Chondrocyte (in vitro differentiated cells): Measurements from ENCODE around the gene AP5B1. TPM values are rescaled to one million over a fixed set of nuclear protein-coding genes. Genes with fewer than 3 reads are reported as not detected.
"Not testable (repeated sequence)": the region's sequence is repeated elsewhere in the genome, so short reads cannot be mapped to it uniquely, and the experiment has no call there.

Source experiments
- DNase-seq: peaks from one replicate; pipeline ENCODE4 v3.0.0; 2021; ENCODE audit warnings: mixed read lengths, low spot score
- H3K27ac Mint-ChIP-seq: one replicate; pipeline ENCODE4 v1.8.0; 2021; ENCODE audit warnings: mild to moderate bottlenecking, moderate library complexity, mixed read lengths; ENCODE audit not compliant: unreplicated experiment
- H3K27me3 Mint-ChIP-seq: 2 replicates; pipeline ENCODE4 v1.8.0; 2021; ENCODE audit warnings: low read depth, mixed read lengths
- H3K36me3 Mint-ChIP-seq: 2 replicates; pipeline ENCODE4 v1.8.0; 2021; ENCODE audit warnings: low read depth, mixed read lengths
- H3K4me1 Mint-ChIP-seq: 2 replicates; pipeline ENCODE4 v1.8.0; 2021; ENCODE audit warnings: low read depth, mild to moderate bottlenecking, mixed read lengths
- H3K4me3 Mint-ChIP-seq: one replicate; pipeline ENCODE4 v1.8.0; 2021; ENCODE audit warnings: mild to moderate bottlenecking, moderate library complexity, mixed read lengths; ENCODE audit not compliant: unreplicated experiment
- H3K9me3 Mint-ChIP-seq: 2 replicates; pipeline ENCODE4 v1.8.0; 2021; ENCODE audit warnings: low read depth, mixed read lengths
- CTCF ChIP-seq: fragments of 200-600 bp; sonication (generic); IDR thresholded peaks from 2 replicates; pipeline ENCODE4 v1.5.0; 2021; ENCODE audit warnings: antibody characterized with exemption, mild to moderate bottlenecking, moderate library complexity
- total RNA-seq: library from RNA; stranded (reverse); gene quantifications from 3 replicates; pipeline ENCODE4 v1.2.1, GENCODE V29; 2021

The AP5B1 gene
- total RNA-seq, 1 donor from 2014 or later = 14.1 TPM

- TF ChIP-seq CTCF = no peak
- Mint-ChIP-seq H3K36me3 (peaks cover 3% of the 10 kb centered on the region), H3K9me3 (no peaks in the 10 kb centered on the region), H3K27me3 (no peaks in the 10 kb centered on the region), H3K4me1 (peaks cover 5% of the 10 kb centered on the region), H3K27ac (no peak overlapping the region), H3K4me3 (no peak overlapping the region)
- DNase-seq = no peak
Measured at GRCh38 chr11:65776196-65776595, 4.6 kb downstream of the AP5B1 start.

DNA sequence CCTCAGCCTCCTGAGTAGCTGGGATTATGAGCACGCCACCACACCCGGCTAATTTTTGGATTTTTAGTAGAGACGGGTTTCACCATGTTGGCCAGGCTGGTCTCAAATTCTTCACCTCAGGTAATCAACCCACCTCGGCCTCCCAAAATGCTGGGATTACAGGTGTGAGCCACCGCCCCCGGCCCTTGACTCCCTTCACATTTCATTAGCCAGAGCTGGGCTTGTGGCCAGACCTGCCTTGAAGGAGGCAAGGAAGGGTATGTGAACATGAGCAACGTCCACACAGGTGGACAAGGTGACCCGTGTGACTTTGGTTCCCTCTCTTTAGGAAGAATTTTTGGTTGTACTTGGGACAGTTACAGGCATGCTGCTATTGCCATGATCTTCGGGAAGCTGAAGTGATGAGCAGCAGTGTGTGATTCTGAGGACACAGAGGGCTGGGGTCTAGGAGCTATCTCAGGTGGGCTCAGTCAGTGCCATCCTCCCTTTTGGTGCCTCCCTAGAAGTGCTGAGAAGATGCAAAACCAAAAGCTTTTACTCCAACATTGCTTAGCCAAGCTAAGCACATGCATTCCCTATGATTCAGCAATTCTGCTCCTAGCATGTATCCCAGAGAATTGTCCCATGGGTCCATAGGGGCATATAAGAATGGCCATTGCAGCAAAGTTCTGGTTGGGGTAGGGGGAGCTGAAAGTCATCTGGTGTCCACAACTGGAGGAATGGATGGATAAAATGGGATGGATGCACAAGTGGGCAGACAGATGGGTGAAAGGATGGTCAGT lies 6.1 kb downstream of the AP5B1 start:
- Mint-ChIP-seq H3K4me1 (peaks cover 5% of the 10 kb centered on the region), H3K27me3 (no peaks in the 10 kb centered on the region), H3K9me3 (no peaks in the 10 kb centered on the region), H3K4me3 (no peak overlapping the region), H3K27ac (no peak overlapping the region), H3K36me3 (peaks cover 3% of the 10 kb centered on the region)
- DNase-seq = no peak
- no peak for TF ChIP-seq CTCF

DNA sequence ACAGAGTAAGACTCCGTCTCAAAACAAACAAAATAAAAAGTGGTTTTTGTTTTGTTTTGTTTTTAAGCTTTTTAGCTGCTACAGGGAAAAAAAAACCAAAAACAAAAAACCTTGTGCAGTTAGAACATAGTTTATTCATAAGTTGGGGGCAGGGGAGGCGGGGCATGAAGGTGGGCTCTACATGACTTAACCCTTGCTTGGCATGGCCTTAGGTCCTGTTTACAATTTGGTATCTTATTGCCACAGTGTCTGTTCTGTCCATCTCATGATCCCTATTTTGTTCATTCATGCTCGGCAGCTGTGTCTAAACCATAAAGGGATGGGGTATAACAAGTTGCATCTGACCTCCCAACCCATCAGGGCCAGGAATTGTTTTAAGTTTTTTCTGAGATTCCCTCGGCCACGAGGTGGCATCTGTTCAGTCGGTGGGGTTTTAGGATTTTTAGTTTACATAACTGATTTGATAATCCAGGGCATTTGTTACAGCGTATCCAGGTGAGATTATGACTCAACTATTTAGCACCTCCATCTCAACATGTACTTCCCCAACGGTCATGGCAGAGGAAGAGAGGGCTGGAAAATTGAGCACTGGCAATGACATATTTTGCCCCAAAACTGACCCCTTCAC lies 6.9 kb downstream of the AP5B1 start:
- Mint-ChIP-seq H3K9me3 (no peaks in the 10 kb centered on the region), H3K4me1 (no peaks in the 10 kb centered on the region), H3K27ac (no peak overlapping the region), H3K4me3 (no peak overlapping the region), H3K27me3 (no peaks in the 10 kb centered on the region), H3K36me3 (peaks cover 3% of the 10 kb centered on the region)
- TF ChIP-seq CTCF = no peak
- no peak for DNase-seq

DNA sequence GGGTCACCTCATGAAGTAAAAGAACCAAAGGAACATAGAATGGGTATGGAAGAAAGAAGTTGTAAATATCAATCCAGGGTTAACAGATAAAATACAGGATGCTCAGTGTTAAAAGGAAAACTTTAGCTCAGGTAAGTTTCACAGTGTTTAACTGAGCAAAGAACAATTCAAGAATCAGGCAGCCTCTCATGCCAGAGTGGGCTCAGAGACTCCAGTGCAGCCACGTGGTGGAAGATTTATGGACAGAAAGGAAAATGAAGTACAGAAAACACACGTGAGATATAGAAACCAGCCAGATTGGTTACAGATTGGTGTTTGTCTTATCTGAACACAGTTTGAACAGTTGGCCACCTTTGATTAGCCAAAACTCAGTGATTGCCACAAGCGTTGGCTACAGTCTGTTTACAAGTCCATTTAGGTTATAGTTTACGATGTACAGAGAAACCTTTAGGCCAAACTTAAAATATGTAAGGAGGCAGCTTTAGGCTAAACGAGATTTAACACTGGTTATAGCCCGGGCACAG lies 9.1 kb downstream of the AP5B1 start:
- no peak for DNase-seq
- Mint-ChIP-seq H3K36me3 (no peaks in the 10 kb centered on the region), H3K4me3 (no peak overlapping the region), H3K27me3 (no peaks in the 10 kb centered on the region), H3K27ac (no peak overlapping the region), H3K9me3 (no peaks in the 10 kb centered on the region), H3K4me1 (no peaks in the 10 kb centered on the region)
- no peak for TF ChIP-seq CTCF

DNA sequence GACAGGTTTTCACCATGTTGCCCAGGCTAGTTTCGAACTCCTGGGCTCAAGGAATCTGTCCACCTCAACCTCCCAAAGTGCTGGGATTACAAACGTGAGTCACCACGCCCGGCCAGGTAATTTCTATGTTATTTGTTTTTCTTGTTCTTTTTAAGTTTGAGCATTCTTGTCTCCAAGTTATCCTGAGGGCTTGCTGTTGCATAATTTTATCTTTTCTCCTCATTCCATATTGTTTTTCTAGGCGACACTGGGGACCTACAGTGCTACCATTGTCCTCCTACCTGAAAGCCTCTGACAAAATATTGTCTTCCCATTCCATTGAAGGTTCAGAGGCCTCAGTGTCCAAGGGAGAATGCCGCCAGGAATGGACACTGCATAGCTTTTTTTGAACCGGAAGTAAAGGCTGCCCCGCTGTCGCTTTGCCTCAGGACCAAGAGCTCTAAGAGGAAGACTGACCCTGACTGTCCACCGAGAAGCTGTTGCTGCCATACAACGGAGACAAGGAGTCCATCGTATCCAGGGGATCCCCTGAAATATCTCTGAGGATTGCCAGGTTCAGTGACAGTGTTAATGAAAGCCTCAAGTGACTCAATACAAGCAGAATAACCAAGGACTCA lies 9.7 kb downstream of the AP5B1 start:
- DNase-seq = no peak
- Mint-ChIP-seq H3K36me3 (no peaks in the 10 kb centered on the region), H3K4me3 (no peak overlapping the region), H3K9me3 (no peaks in the 10 kb centered on the region), H3K27ac (no peak overlapping the region), H3K27me3 (no peaks in the 10 kb centered on the region), H3K4me1 (peaks cover 3% of the 10 kb centered on the region)
- no peak for TF ChIP-seq CTCF

GRCh38 chr11:65767806-65768205 lies 13.0 kb downstream of the AP5B1 start:
- DNase-seq, H3K36me3 Mint-ChIP-seq, H3K4me3 Mint-ChIP-seq, H3K9me3 Mint-ChIP-seq, H3K27me3 Mint-ChIP-seq, H3K27ac Mint-ChIP-seq, H3K4me1 Mint-ChIP-seq: not testable (repeated sequence)
